ENCODE data around the gene BPIFA3. TPM values are rescaled to one million over a fixed set of nuclear protein-coding genes. Genes with fewer than 3 reads are reported as not detected.

The BPIFA3 gene
- total RNA-seq, 4 donors from 2014 or later = not detected

GRCh38 chr20:33255005-33255404 is 37.9 kb downstream of the BPIFA3 start:
- intact Hi-C loops (cut with DNase I; ENCODE audit: low total_unique reads) = no loop called here
- DNase-seq (ENCODE audit: low spot score in 2 of 2) = no peak
- TF ChIP-seq CTCF (IDR thresholded peaks at IDR 0.05) = no peak
- no peak for TF ChIP-seq POLR2A (IDR thresholded peaks at IDR 0.05)
- WGBS, 2 donors = 77% methylated on average over 2 of the region's 2 CpGs
- no peak overlapping the region for H3K4me3 ChIP-seq (ENCODE audit: low read depth, poor library complexity, severe bottlenecking)

GRCh38 chr20:33257237-33257636 is 40.1 kb downstream of the BPIFA3 start:
- TF ChIP-seq CTCF (IDR thresholded peaks at IDR 0.05) (no peak), POLR2A (IDR thresholded peaks at IDR 0.05) (no peak)
- H3K4me3 ChIP-seq (ENCODE audit: low read depth, poor library complexity, severe bottlenecking) = no peak overlapping the region
- no peak for DNase-seq (ENCODE audit: low spot score in 2 of 2)
- intact Hi-C loops (cut with DNase I; ENCODE audit: low total_unique reads) = no loop called here
- 79 to 80% methylated on average over 5 of the region's 5 CpGs for WGBS, 2 donors

- TF ChIP-seq POLR2A (IDR thresholded peaks at IDR 0.05) (no peak), CTCF (IDR thresholded peaks at IDR 0.05) (no peak)
- no peak overlapping the region for H3K4me3 ChIP-seq (ENCODE audit: low read depth, poor library complexity, severe bottlenecking)
- 54 to 63% methylated on average over 5 of the region's 5 CpGs for WGBS, 2 donors
- intact Hi-C loops (cut with DNase I; ENCODE audit: low total_unique reads) = no loop called here
- no peak for DNase-seq (ENCODE audit: low spot score in 2 of 2)
These were observed 42.2 kb downstream of the BPIFA3 start for GRCh38 chr20:33259371-33259770.

GRCh38 chr20:33261465-33261864 is 44.3 kb downstream of the BPIFA3 start:
- no peak overlapping the region for H3K4me3 ChIP-seq (ENCODE audit: low read depth, poor library complexity, severe bottlenecking)
- TF ChIP-seq CTCF (IDR thresholded peaks at IDR 0.05) (no peak), POLR2A (IDR thresholded peaks at IDR 0.05) (no peak)
- no peak for DNase-seq (ENCODE audit: low spot score in 2 of 2)
- 59 to 71% methylated on average over 4 of the region's 4 CpGs for WGBS, 2 donors
- intact Hi-C loops (cut with DNase I; ENCODE audit: low total_unique reads) = no loop called here

GRCh38 chr20:33262658-33263065 is 45.5 kb downstream of the BPIFA3 start:
- intact Hi-C loops (cut with DNase I; ENCODE audit: low total_unique reads) = no loop called here
- TF ChIP-seq CTCF (IDR thresholded peaks at IDR 0.05) (no peak), POLR2A (IDR thresholded peaks at IDR 0.05) (no peak)
- no peak for DNase-seq (ENCODE audit: low spot score in 2 of 2)
- no peak overlapping the region for H3K4me3 ChIP-seq (ENCODE audit: low read depth, poor library complexity, severe bottlenecking)
- whole genome bisulfite sequencing, 2 donors = 37 to 42% methylated on average over 5 of the region's 5 CpGs

GRCh38 chr20:33263784-33264183 is 46.6 kb downstream of the BPIFA3 start:
- no peak for DNase-seq (ENCODE audit: low spot score in 2 of 2)
- 58 to 70% methylated on average over 4 to 5 of the region's 5 CpGs for WGBS, 2 donors
- H3K4me3 ChIP-seq (ENCODE audit: low read depth, poor library complexity, severe bottlenecking) = no peak overlapping the region
- intact Hi-C loops (cut with DNase I; ENCODE audit: low total_unique reads) = no loop called here
- TF ChIP-seq POLR2A (IDR thresholded peaks at IDR 0.05) = no peak
- no peak for TF ChIP-seq CTCF (IDR thresholded peaks at IDR 0.05)

Measured in lower leg skin (tissue), 4 donors.